NB4 (cell line): ENCODE data around the gene UNC5C.

ENCODE experiments used
- DNase-seq: peaks from one replicate; pipeline ENCODE4 v3.0.0; 2010; ENCODE audit warnings: low read depth
- H3K4me3 ChIP-seq: one replicate; pipeline ENCODE4 v1.5.1; 2011; ENCODE audit warnings: mild to moderate bottlenecking, low read depth, low read length, moderate library complexity
- CTCF ChIP-seq: IDR thresholded peaks from one replicate; pipeline ENCODE4 v1.5.1; 2012; ENCODE audit warnings: low read depth, low read length
- MAX ChIP-seq: IDR thresholded peaks from 2 replicates; pipeline ENCODE4 v1.6.1; 2011; ENCODE audit warnings: low read depth, low read length
- MYC ChIP-seq: IDR thresholded peaks from 2 replicates; pipeline ENCODE4 v1.6.1; 2011; ENCODE audit warnings: low read depth, low read length
- POLR2A ChIP-seq: IDR thresholded peaks from 2 replicates; pipeline ENCODE4 v1.6.1; 2011; ENCODE audit warnings: mild to moderate bottlenecking; ENCODE audit not compliant: insufficient read length; ENCODE audit errors: extremely low read depth

Gene UNC5C

GRCh38 chr4:95159384-95159783 is 389.4 kb downstream of the UNC5C start:
- no peak for DNase-seq
- H3K4me3 ChIP-seq = no peak overlapping the region
- TF ChIP-seq MYC = no peak
- TF ChIP-seq CTCF = no peak
- no peak for TF ChIP-seq POLR2A
- TF ChIP-seq MAX = no peak

- H3K4me3 ChIP-seq = no peak overlapping the region
- DNase-seq = no peak
- TF ChIP-seq POLR2A (no peak), MAX (no peak), CTCF (no peak), MYC (no peak)
These were observed 390.1 kb downstream of the UNC5C start for GRCh38 chr4:95158626-95159025.

GRCh38 chr4:95158045-95158444 is 390.7 kb downstream of the UNC5C start:
- no peak overlapping the region for H3K4me3 ChIP-seq
- TF ChIP-seq MYC = no peak
- TF ChIP-seq POLR2A = no peak
- TF ChIP-seq MAX = no peak
- no peak for TF ChIP-seq CTCF
- no peak for DNase-seq

- no peak for DNase-seq
- no peak overlapping the region for H3K4me3 ChIP-seq
- TF ChIP-seq MYC (no peak), POLR2A (no peak), MAX (no peak), CTCF (no peak)
These were observed 391.2 kb downstream of the UNC5C start for GRCh38 chr4:95157596-95157995.

GRCh38 chr4:95156452-95156765 is 392.4 kb downstream of the UNC5C start:
- H3K4me3 ChIP-seq = no peak overlapping the region
- TF ChIP-seq MYC = no peak
- no peak for TF ChIP-seq CTCF
- no peak for TF ChIP-seq POLR2A
- no peak for TF ChIP-seq MAX
- DNase-seq = no peak

- TF ChIP-seq MYC (no peak), MAX (no peak), CTCF (peak; percentile 45)
- peak; percentile 47 for DNase-seq
- no peak overlapping the region for H3K4me3 ChIP-seq
These were observed 392.9 kb downstream of the UNC5C start for GRCh38 chr4:95155759-95156451.
